Activated T-cell treated with anti-CD3 and anti-CD28 coated beads for 48 hours (primary cell): ENCODE measurements around the gene RBM4B.
"Not testable (repeated sequence)": the region's sequence is repeated elsewhere in the genome, so short reads cannot be mapped to it uniquely, and the experiment has no call there.

Experiments
- DNase-seq: peaks from one replicate; pipeline ENCODE4 v3.0.0-alpha.2; 2020; ENCODE audit warnings: low read depth

Gene RBM4B

DNA sequence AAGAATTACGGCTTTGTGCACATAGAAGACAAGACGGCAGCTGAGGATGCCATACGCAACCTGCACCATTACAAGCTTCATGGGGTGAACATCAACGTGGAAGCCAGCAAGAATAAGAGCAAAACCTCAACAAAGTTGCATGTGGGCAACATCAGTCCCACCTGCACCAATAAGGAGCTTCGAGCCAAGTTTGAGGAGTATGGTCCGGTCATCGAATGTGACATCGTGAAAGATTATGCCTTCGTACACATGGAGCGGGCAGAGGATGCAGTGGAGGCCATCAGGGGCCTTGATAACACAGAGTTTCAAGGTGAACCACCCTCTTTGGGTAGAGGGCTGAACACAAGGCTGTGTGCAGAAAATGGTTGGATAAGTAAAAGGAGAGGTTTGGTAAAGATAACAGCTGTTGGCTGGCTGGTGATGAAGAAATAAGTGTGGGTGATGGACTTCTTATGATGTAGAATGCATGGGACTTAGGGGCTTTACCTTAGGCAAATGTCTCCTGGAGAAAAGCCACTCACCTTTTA, 37.8 kb downstream of the RBM4B start:
- not testable (repeated sequence) for DNase-seq

- DNase-seq: no peak
Measured at GRCh38 chr11:66639066-66639813, 38.4 kb downstream of the RBM4B start.

DNA sequence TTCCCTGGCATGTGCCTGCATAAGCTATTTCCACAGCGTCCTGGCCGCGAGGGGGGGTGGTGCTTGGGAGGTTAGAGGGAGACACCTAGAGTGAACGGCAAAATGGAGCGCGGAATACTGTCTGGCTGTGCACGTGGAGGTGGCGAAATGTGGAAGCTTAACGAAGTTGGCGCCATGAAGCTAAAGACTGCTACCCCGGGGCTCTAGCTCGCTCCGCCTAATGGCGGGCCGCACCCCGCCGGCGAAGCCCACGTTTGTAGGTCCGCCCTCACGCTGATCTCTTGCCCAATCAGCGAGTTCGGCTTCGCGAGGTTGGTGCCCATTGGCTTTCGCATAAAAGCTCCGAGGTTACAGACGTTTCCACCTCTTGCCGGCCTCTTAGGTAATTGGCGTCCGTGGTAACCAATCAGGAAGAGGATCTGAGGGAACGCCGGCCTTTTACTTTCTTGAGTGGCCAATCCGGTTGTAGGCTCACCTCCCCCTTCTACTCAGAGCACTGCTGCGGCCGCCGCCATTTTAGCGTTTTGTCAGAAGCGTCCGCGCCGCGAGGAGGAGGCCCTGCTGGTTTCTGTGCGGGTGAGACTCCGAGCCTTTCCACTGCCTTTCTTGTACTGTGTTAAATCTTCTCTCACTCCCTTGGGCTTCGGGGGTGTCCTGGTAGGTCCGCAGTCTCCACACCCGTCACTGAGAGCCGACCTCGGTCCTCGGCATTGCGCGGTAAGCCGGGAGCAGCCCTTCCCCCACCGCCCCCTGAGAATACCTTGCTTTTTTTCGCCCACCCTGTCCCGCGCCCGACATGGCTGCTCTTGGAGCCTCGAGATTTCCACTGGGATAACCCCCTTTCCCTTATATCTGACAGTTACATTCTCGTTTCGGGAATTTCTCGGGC, 39.3 kb downstream of the RBM4B start, which contains the start of gene RBM4:
Gene RBM4, plus strand, starts transcription at position 527 of the 889 bp plus-strand sequence. CDS start 1,009 bp downstream, outside the sequence.
- DNase-seq: peak; percentile 89

GRCh38 chr11:66637557-66638176, 40.0 kb downstream of the RBM4B start:
- no peak for DNase-seq

DNA sequence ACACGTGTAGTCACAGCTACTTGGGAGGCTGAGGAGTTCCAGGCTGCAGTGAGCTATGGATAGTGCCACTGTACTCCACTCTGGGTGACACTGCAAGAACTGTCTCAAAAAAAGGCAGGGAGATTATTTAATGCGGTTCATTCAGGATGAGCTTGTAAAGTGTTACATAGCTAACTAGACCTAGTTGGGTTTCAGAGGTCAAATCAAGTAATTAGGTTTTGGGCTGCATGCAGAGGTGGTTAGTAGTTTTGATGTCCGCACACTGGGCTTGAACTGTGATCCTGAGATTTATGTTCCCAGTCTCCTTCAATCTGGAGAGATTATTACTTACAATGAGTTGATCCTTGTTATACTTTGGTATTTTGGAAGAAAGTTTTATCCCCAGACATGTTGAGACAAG, 41.3 kb downstream of the RBM4B start:
- no peak for DNase-seq

GRCh38 chr11:66632952-66633351, 44.7 kb downstream of the RBM4B start:
- no peak for DNase-seq

DNA sequence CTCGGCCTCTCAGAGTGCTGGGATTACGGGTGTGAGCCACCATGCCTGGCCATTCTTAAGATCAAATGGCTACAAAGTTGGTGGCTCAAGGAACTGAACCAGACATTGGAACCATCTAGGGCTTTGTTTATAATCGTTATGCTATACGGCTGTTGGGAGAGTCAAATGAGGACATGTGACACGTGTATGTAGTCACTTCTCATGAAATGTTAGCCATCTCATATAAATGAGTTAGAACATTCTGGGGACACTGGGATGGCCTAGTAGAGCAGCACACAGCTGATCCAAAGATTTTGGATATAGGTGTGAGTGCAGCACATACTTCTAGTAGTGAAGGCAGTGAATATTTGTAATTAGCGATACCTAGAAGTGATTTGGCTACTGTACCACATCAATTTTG, 45.8 kb downstream of the RBM4B start:
- DNase-seq: no peak

DNA sequence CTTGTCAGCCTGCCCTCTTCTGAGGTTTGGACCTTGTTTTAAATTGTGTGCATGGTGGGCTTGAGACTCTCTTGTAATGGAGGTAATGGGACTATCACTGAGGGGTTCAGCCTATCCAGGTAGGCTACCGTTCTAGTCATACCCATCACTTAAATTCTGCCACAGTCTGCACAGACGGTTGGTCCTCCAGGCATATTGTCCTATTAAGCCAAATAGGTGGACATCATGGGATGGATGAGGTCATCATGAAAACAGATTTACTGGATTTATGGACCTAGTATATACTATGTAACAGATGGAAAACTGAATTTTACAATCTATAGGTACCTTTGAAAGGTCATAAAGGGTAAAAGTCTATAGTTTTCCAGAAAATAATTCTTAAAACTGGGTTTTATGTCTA, 48.3 kb downstream of the RBM4B start:
- DNase-seq: no peak

GRCh38 chr11:66628061-66628603, 49.6 kb downstream of the RBM4B start:
- no peak for DNase-seq

GRCh38 chr11:66626926-66627325, 50.8 kb downstream of the RBM4B start:
- DNase-seq: no peak

DNA sequence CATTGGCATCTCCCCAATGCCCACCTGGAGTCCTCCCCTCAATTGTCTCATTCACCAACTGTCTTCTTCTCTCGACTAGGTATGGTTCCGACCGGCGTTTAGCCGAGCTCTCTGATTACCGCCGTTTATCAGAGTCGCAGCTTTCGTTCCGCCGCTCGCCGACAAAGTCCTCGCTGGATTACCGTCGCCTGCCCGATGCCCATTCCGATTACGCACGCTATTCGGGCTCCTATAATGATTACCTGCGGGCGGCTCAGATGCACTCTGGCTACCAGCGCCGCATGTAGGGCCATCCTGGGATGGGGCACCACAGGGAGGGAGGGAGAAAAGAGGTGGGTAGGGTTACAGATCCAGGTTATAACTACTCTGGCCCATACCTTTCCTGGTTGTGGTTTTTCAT, 51.3 kb downstream of the RBM4B start:
- no peak for DNase-seq

- DNase-seq: no peak
Measured at GRCh38 chr11:66625752-66626149, 51.9 kb downstream of the RBM4B start.

- DNase-seq: no peak
Measured at GRCh38 chr11:66625041-66625751, 52.5 kb downstream of the RBM4B start.

DNA sequence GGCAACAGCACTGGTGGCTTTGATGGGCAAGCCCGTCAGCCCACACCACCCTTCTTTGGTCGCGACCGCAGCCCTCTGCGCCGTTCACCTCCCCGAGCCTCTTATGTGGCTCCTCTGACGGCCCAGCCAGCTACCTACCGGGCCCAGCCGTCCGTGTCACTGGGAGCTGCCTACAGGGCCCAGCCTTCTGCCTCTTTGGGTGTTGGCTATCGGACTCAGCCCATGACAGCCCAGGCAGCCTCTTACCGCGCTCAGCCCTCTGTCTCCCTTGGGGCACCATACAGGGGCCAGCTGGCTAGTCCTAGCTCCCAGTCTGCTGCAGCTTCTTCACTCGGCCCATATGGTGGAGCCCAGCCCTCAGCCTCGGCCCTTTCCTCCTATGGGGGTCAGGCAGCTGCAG, 53.2 kb downstream of the RBM4B start:
- no peak for DNase-seq

- DNase-seq: no peak
Measured at GRCh38 chr11:66619080-66619554, 58.6 kb downstream of the RBM4B start.

GRCh38 chr11:66617155-66617834, 60.4 kb downstream of the RBM4B start:
- DNase-seq: no peak

GRCh38 chr11:66616379-66617154, 61.1 kb downstream of the RBM4B start, which contains the start of gene RBM14:
Gene RBM14 (plus strand): TSS chr11:66616630. CDS start chr11:66616721, 91 bp downstream.
- DNase-seq: peak; percentile 98
